GM12878 (cell line): ENCODE results near the gene HPSE2.

ENCODE experiments used
- CBX3 ChIP-seq: fragments of 200-600 bp; sonication (generic); IDR thresholded peaks from 2 replicates; pipeline ENCODE4 v1.6.1; 2016; ENCODE audit warnings: low read depth, borderline replicate concordance
- EP300 ChIP-seq, 2 experiments: fragments of 150-350 bp in 1 of 2; IDR thresholded peaks; 2 replicates each; pipeline ENCODE4 v1.6.1; 2011 to 2012; ENCODE audit warnings: low read depth in 2 of 2, low read length in 2 of 2, borderline replicate concordance in 1 of 2, improper control_type of control experiment in 1 of 2, inconsistent platforms in 1 of 2; ENCODE audit not compliant: control insufficient read depth in 1 of 2
- NR2F1 ChIP-seq: fragments of 450-650 bp; conservative IDR thresholded peaks from 2 replicates; pipeline ENCODE4 v1.6.1; 2017; ENCODE audit warnings: mild to moderate bottlenecking
- REST ChIP-seq: IDR thresholded peaks from 2 replicates; pipeline ENCODE4 v1.6.1; 2012; ENCODE audit warnings: mild to moderate bottlenecking, low read depth, low read length

- TF ChIP-seq REST: no peak
- no peak for TF ChIP-seq EP300 (IDR thresholded peaks at IDR 0.05; ENCODE audit: borderline replicate concordance in 1 of 2, control insufficient read depth in 1 of 2, low read depth in 2 of 2, low read length in 2 of 2)
- no peak for TF ChIP-seq NR2F1
- TF ChIP-seq CBX3: no peak
Measured at GRCh38 chr10:98510412-98510995, 725.1 kb downstream of the HPSE2 start.
